Fibroblast of the aortic adventitia (primary cell): Measurements from ENCODE around the gene SPATA46. TPM values are rescaled to one million over a fixed set of nuclear protein-coding genes. Genes with fewer than 3 reads are reported as not detected.

Source experiments
- DNase-seq: peaks from one replicate; pipeline ENCODE4 v3.0.0-alpha.2; 2010; ENCODE audit warnings: low read depth
- H3K4me3 ChIP-seq: 2 replicates; pipeline ENCODE4 v1.5.1; 2011; ENCODE audit warnings: low read depth, mild to moderate bottlenecking, control low read depth, low read length, moderate library complexity
- total RNA-seq: library from RNA; depleted of rRNA; stranded (reverse); fragments of >200 nt; gene quantifications from 2 replicates; pipeline ENCODE4 v1.2.3, GENCODE V29; 2012; ENCODE audit warnings: low replicate concordance
- TF ChIP-seq, protein P1 (sequence below): IDR thresholded peaks from 2 replicates; pipeline ENCODE4 v1.5.1; 2011; ENCODE audit warnings: mild to moderate bottlenecking, low read length, control low read depth, inconsistent platforms; ENCODE audit not compliant: insufficient read depth

Gene SPATA46
- total RNA-seq, 1 donor: not detected

DNA sequence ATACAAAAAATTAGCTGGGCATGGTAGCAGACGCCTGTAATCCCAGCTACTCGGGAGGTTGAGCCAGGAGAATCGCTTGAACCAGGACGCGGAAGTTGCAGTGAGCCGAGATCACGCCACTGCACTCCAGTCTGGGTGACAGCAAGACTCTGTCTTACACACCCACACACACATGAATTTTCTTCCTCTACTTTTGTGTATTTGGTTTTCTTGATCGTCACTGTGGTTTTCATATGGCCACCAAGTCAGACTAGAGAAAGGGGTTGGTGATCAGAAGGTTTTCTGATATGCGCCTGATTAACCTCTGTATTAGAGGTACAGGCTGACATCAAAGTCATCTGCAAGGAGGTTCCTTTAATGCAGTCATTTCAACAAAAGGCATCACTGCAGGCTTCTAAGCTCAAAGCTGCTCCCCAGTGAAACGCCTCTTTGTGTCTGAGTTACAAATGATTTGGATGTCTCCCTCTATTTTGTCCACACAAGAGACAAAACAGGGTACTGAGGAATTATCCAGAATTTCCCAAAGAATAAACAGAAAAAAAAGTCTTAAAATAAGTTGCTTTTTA lies 24.2 kb upstream of the SPATA46 start:
- TF ChIP-seq, protein P1, sequence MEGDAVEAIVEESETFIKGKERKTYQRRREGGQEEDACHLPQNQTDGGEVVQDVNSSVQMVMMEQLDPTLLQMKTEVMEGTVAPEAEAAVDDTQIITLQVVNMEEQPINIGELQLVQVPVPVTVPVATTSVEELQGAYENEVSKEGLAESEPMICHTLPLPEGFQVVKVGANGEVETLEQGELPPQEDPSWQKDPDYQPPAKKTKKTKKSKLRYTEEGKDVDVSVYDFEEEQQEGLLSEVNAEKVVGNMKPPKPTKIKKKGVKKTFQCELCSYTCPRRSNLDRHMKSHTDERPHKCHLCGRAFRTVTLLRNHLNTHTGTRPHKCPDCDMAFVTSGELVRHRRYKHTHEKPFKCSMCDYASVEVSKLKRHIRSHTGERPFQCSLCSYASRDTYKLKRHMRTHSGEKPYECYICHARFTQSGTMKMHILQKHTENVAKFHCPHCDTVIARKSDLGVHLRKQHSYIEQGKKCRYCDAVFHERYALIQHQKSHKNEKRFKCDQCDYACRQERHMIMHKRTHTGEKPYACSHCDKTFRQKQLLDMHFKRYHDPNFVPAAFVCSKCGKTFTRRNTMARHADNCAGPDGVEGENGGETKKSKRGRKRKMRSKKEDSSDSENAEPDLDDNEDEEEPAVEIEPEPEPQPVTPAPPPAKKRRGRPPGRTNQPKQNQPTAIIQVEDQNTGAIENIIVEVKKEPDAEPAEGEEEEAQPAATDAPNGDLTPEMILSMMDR: no peak
- H3K4me3 ChIP-seq: no peak overlapping the region
- DNase-seq: no peak

DNA sequence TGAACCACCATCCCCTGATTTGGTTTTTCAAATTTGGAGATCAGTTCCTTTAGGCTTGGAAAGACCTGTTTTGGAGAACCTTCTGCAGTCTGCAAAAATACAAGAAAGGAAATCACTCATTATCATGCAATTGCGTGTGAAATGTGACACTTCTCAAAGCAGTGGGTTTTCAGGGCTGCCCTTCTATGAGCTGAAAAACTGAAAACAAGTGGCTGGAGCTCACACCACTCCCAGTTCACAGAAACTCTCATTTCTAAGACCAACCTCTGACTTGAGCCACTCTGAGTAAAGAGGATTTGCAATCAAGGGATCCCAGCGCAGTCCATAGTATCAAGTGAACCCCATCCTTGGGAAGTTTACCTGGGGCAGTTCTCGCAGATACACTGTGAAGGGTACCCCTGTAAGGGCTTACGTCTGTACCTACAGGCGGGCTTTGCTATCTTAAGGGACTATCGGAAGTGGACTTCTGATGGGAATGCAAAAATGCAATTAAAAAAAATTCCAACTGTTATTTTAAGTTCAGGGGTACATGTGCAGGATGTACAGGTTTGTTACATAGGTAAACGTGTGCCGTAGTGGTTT lies 22.4 kb upstream of the SPATA46 start:
- DNase-seq: no peak
- TF ChIP-seq, protein P1: no peak
- H3K4me3 ChIP-seq: no peak overlapping the region

DNA sequence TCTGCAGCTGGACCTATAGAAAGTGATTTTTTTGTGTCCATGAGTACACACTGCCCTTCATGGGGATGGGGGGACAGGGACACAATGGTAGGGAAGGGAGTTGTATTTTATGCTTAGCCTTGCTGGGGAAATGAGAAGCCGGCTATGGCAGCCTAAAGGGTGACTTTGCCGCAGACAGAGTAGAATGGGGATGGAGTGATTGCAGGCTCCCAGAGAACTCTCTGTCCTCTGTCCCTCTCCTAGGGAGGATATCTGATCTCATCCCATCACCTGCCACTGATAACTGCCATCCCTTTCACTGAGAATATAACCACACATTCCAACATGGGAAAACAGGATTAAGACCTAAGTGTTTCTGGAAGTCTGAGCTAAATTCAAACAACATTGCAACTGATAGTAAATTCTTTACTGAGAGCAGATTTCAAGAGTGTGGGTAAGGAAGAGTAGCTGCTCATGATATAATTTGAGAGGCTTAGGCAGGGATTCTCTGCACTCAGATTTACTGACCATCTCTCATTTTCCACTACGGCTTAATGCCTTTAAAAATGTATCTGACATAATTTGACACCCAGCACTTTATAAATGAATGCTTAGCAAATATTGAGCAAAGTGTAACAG lies 21.4 kb upstream of the SPATA46 start:
- no peak for DNase-seq

DNA sequence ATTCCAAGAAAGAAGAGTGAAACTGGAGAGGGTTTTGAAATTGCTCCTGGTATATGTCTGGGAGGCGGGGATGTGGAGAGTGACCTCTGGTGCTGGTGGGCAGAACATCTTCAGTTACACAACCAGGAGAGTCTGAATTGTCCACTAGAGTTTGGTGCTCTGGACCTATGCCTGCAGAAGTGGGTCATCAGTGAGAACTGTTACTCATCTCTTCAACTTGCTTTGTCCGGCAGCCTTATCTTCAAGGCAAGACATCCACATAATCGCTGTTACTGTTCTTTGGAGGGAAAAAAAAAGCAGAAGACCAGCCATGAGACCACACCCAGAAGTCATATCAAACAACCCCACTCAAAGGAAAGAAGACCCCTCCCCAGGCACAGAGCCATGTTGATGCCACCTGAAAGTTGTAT lies 20.4 kb upstream of the SPATA46 start:
- DNase-seq: peak; percentile 26
- no peak overlapping the region for H3K4me3 ChIP-seq
- TF ChIP-seq, protein P1: no peak

More for the DNA sequence above, 21.4 kb upstream of the SPATA46 start:
- H3K4me3 ChIP-seq: no peak overlapping the region
- TF ChIP-seq, protein P1: no peak

DNA sequence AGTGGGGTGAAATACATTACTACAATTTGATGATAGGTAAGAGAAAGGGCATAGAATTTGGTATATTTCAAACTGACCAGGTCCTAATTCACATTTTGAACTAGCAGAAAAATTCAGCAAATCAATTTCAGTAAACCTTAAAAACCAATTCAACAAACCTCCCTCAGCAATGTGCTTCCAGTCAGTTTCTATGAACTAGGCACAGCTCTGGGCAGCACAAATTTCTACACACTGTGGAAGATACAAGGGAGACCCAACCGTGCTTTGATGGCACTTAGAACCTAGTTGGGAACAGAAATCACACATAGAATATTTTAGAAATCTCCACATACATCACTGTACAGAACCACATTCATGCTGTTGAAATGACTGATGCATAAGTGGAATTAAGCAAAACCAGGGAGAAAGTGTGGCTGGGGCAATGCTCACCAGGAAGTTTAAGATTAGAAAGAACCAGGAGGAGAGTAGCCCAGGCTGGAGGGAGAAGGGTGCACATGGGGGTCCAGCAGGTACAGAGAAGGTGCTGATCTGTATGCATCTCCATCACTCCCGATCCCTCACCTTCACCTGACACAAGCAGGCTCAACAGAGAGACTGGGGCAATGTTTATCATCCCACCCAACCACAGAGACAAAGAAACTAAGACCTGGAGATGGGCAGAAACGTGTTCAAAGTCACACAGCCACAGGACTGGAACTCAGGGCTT lies 19.7 kb upstream of the SPATA46 start:
- TF ChIP-seq, protein P1: no peak
- no peak for DNase-seq
- no peak overlapping the region for H3K4me3 ChIP-seq

DNA sequence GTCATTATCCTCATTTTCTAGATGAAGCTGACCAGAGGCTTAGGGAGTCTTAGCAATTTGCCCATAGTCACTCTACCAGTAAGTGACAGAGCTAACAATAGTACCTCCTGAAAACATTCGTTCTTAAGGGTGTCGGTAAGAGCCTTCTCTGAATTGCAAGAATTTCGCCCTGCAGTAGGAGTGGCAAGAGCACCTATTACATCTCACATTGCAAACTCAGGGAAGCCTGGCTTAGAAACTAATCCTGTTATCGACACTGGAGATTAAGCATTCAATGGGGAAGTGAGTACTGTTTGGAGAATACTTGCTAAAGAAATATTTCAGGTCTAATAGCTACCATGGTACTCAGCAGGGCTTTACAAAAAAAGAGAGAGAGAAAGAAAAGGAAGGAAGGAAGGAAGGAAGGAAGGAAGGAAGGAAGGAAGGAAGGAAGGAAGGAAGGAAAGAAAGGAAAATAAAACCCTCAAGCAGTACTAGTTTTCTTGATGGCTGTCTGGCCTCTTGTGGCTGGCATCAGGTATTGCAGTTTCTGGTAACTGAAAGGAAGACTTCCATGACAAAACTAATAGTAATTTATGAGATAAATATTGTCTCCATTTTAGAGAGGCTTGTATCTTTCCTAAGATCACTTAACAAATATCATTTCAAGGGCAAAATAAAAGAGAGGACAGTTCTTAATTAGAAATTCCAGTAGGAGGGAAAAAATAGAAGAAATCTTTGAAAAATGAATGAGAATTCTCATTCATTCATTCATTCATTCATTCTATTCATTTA lies 15.3 kb upstream of the SPATA46 start:
- H3K4me3 ChIP-seq: no peak overlapping the region
- TF ChIP-seq, protein P1: peak; percentile 90
- peak; percentile 63 for DNase-seq
